ENCODE measurements around the gene PPARA. TPM values are rescaled to one million over a fixed set of nuclear protein-coding genes. Genes with fewer than 3 reads are reported as not detected.

Gene PPARA
- total RNA-seq, 1 experiment from 2014 or later = 14.5 TPM

GRCh38 chr22:46122511-46122971 lies 27.8 kb upstream of the PPARA start:
- DNase-seq (ENCODE audit: low read depth, low spot score) (peak; percentile 8), ATAC-seq (peak; percentile 88)
- no peaks in the 10 kb centered on the region for H3K36me3 ChIP-seq (ENCODE audit: control insufficient read depth in 1 of 2, insufficient read depth in 2 of 2, low read length in 2 of 2)
- intact Hi-C loops (cut with micrococcal nuclease) = loop anchor here (1.0 to 5.0 kb wide), 3 partner anchors 175 to 420 kb away; partner anchors contain the start of gene GTSE1
- H2AFZ ChIP-seq (ENCODE audit: low read depth, low read length, poor library complexity, severe bottlenecking) = no peak overlapping the region
- POLR2A ChIA-PET = interaction anchor here (0.7 kb wide), 1 partner anchor 174 kb away, joined by 3 read pairs; the partner anchor contains the start of gene GTSE1
- H4K20me1 ChIP-seq (ENCODE audit: insufficient read depth) = no peaks in the 10 kb centered on the region
- CTCF ChIA-PET = interaction anchor here (1.0 to 10.7 kb wide), 7 partner anchors 116 to 419 kb away, joined by 3 to 151 read pairs (median 7); partner anchors contain the start of genes CDPF1 and GTSE1
- no peak overlapping the region for H3K4me3 ChIP-seq (replicated peaks in 1 of 2; ENCODE audit: low read depth in 1 of 2, low read length in 2 of 2)
- H3K27ac ChIP-seq (ENCODE audit: low read depth, low read length) = no peak overlapping the region
- no peaks in the 10 kb centered on the region for H3K27me3 ChIP-seq (ENCODE audit: insufficient read depth, low read length)
- no peaks in the 10 kb centered on the region for H3K9me2 ChIP-seq (ENCODE audit: insufficient read depth)
- RAD21 ChIA-PET (ENCODE audit: low non-redundant PET in 1 of 2, low total read pairs in 2 of 2, uncharacterized antibody in 2 of 2, unreplicated experiment in 2 of 2) = interaction anchor here (0.6 to 1.8 kb wide), 3 partner anchors 123 to 174 kb away, joined by 3 to 5 read pairs (median 4); partner anchors contain the start of gene GTSE1 (in 2 of the 2)
- peak overlapping the region; percentile 39 for H3K4me2 ChIP-seq (ENCODE audit: low read length)
- no peaks in the 10 kb centered on the region for H3K9me3 ChIP-seq (ENCODE audit: control insufficient read depth in 1 of 2, insufficient read depth in 1 of 2, low read depth in 1 of 2, low read length in 2 of 2)
- BruUV-seq (replicated peaks) = no TSS peak
- H3K4me1 ChIP-seq (ENCODE audit: control insufficient read depth in 1 of 2, insufficient read depth in 2 of 2, low read length in 2 of 2) = peaks cover 0 to 21% of the 10 kb centered on the region in 2 experiments; a peak in 1 of 4 replicates
- peak overlapping the region; percentile 27; the same call in 1 of the 2 replicates for H3K9ac ChIP-seq (ENCODE audit: low read length)
- H3K79me2 ChIP-seq (ENCODE audit: insufficient read depth, low read length) = no peaks in the 10 kb centered on the region
- TF ChIP-seq RAD21 (IDR thresholded peaks at IDR 0.05; ENCODE audit: low read depth) = peak; percentile 97
- peak; percentile 88 to 94 (median 92) for TF ChIP-seq CTCF (IDR thresholded peaks at IDR 0.05 in 2 of 3, conservative IDR thresholded peaks at IDR 0.05 in 1 of 3; ENCODE audit: borderline replicate concordance in 1 of 3, insufficient read depth in 1 of 3, low read depth in 2 of 3, low read length in 2 of 3)
- no peak for TF ChIP-seq POLR2AphosphoS5 (IDR thresholded peaks at IDR 0.05; ENCODE audit: low read depth, low read length)
- TF ChIP-seq SIN3A (IDR thresholded peaks at IDR 0.05; ENCODE audit: low read depth) = no peak
- TF ChIP-seq CEBPB (IDR thresholded peaks at IDR 0.05; ENCODE audit: low read depth) = no peak
- TF ChIP-seq FOSL1 (IDR thresholded peaks at IDR 0.05; ENCODE audit: low read depth) = no peak
- no peak for TF ChIP-seq SP1 (IDR thresholded peaks at IDR 0.05; ENCODE audit: low read depth)
- no peak for TF ChIP-seq YY1 (IDR thresholded peaks at IDR 0.05; ENCODE audit: extremely low read depth, insufficient replicate concordance, low read depth, low read length)
- TF ChIP-seq MAX (IDR thresholded peaks at IDR 0.05) = no peak; the same call in 1 of the 2 replicates
- no peak for TF ChIP-seq EGR1 (IDR thresholded peaks at IDR 0.05; ENCODE audit: low read depth)
